Activated B cell treated with CpG ODN at 0.5 μM for 24 hours (primary cell): ENCODE data around the gene BASP1. TPM values are rescaled to one million over a fixed set of nuclear protein-coding genes. Genes with fewer than 3 reads are reported as not detected.

Source experiments
- ATAC-seq: fragments of 200-7000 bp; cut with Tn5 transposase; one replicate; pipeline ENCODE4 v1.10.0; 2021; ENCODE audit warnings: low read depth, mild to moderate bottlenecking, moderate library complexity
- CTCF ChIA-PET: fragments of 350-600 bp; sonication (Branson Sonifier 250); formaldehyde crosslinking; loops from one replicate; lab custom pipeline; 2021; ENCODE audit warnings: antibody characterized with exemption; lab: Charles Lee
- POLR2A ChIA-PET: fragments of 350-600 bp; sonication (Branson Sonifier 250); formaldehyde crosslinking; loops from one replicate; lab custom pipeline; 2021; ENCODE audit warnings: antibody characterized with exemption; lab: Charles Lee
- DNase-seq: peaks from one replicate; pipeline ENCODE4 v3.0.0; 2022
- H3K27ac Mint-ChIP-seq: one replicate; pipeline ENCODE4 v1.8.0; 2020; ENCODE audit warnings: mixed read lengths
- H3K27me3 Mint-ChIP-seq: one replicate; pipeline ENCODE4 v1.8.0; 2021; ENCODE audit warnings: mixed read lengths
- H3K36me3 Mint-ChIP-seq: one replicate; pipeline ENCODE4 v1.8.0; 2021; ENCODE audit warnings: low read depth, mixed read lengths
- H3K4me1 Mint-ChIP-seq: one replicate; pipeline ENCODE4 v1.8.0; 2021; ENCODE audit warnings: mixed read lengths
- H3K4me3 Mint-ChIP-seq: one replicate; pipeline ENCODE4 v1.8.0; 2020; ENCODE audit warnings: mild to moderate bottlenecking, mixed read lengths
- H3K9me3 Mint-ChIP-seq: one replicate; pipeline ENCODE4 v1.8.0; 2020; ENCODE audit warnings: mixed read lengths
- CTCF ChIP-seq: fragments of 200-600 bp; IDR thresholded peaks from one replicate; pipeline ENCODE4 v1.8.0; 2022; ENCODE audit warnings: antibody characterized with exemption, mild to moderate bottlenecking
- intact Hi-C: fragments of 100-400 bp; cut with micrococcal nuclease; formaldehyde crosslinking; loops from one replicate; pipeline ENCODE4 v1.15.1; 2024
- total RNA-seq: library from RNA; stranded (reverse); gene quantifications from 2 replicates; pipeline ENCODE4 v1.2.3, GENCODE V29; 2022

The BASP1 gene
- total RNA-seq, 1 donor from 2014 or later = 316 TPM

- intact Hi-C loops = no loop called here
- H3K36me3 Mint-ChIP-seq = no peaks in the 10 kb centered on the region
- H3K27ac Mint-ChIP-seq = no peak overlapping the region
- POLR2A ChIA-PET = no interaction called here
- no peak overlapping the region for H3K4me3 Mint-ChIP-seq
- DNase-seq (no peak), ATAC-seq (no peak)
- H3K4me1 Mint-ChIP-seq = peaks cover 9% of the 10 kb centered on the region
- CTCF ChIA-PET = no interaction called here
- peaks cover 5% of the 10 kb centered on the region for H3K9me3 Mint-ChIP-seq
- no peaks in the 10 kb centered on the region for H3K27me3 Mint-ChIP-seq
- TF ChIP-seq CTCF = no peak
Observed at GRCh38 chr5:17289681-17290539, 72.5 kb downstream of the BASP1 start.

DNA sequence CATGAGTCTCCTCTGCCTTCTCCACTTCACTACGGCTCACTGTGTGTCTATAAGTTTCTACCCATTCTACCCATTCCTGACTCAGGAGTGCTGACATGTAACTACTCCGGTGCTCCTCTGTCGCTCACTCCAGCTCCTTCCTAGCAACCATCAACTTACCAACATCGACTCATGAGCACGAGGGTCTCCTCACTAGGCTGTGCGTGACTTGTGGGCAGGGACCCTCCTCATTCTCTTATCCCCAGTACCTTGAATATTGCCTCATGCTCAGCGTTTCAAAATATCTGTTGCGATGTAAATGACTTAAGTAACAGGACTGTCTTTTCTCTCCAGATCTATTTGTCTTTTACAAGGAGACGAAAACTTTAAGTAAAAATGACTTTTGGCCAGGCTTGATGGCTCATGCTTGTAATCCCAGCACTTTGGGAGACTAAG lies 73.1 kb downstream of the BASP1 start:
- ATAC-seq (no peak), DNase-seq (no peak)
- no peak overlapping the region for H3K27ac Mint-ChIP-seq
- H3K4me3 Mint-ChIP-seq = no peak overlapping the region
- H3K4me1 Mint-ChIP-seq = peaks cover 6% of the 10 kb centered on the region
- CTCF ChIA-PET = no interaction called here
- peaks cover 5% of the 10 kb centered on the region for H3K9me3 Mint-ChIP-seq
- no peak for TF ChIP-seq CTCF
- no peaks in the 10 kb centered on the region for H3K36me3 Mint-ChIP-seq
- no peaks in the 10 kb centered on the region for H3K27me3 Mint-ChIP-seq
- intact Hi-C loops = no loop called here
- POLR2A ChIA-PET = no interaction called here

- Mint-ChIP-seq H3K9me3 (peaks cover 5% of the 10 kb centered on the region), H3K4me3 (no peak overlapping the region), H3K4me1 (peaks cover 6% of the 10 kb centered on the region), H3K36me3 (no peaks in the 10 kb centered on the region), H3K27ac (no peak overlapping the region), H3K27me3 (no peaks in the 10 kb centered on the region)
- ChIA-PET CTCF (no interaction called here), POLR2A (interaction anchor here (0.6 to 1.2 kb wide), 3 partner anchors 9 to 620 kb away, joined by 3 to 4 read pairs (median 3); no protein-coding TSS in a partner anchor)
- ATAC-seq (no peak), DNase-seq (no peak)
- TF ChIP-seq CTCF = no peak
- intact Hi-C loops = no loop called here
Observed at GRCh38 chr5:17292434-17293015, 75.1 kb downstream of the BASP1 start.

DNA sequence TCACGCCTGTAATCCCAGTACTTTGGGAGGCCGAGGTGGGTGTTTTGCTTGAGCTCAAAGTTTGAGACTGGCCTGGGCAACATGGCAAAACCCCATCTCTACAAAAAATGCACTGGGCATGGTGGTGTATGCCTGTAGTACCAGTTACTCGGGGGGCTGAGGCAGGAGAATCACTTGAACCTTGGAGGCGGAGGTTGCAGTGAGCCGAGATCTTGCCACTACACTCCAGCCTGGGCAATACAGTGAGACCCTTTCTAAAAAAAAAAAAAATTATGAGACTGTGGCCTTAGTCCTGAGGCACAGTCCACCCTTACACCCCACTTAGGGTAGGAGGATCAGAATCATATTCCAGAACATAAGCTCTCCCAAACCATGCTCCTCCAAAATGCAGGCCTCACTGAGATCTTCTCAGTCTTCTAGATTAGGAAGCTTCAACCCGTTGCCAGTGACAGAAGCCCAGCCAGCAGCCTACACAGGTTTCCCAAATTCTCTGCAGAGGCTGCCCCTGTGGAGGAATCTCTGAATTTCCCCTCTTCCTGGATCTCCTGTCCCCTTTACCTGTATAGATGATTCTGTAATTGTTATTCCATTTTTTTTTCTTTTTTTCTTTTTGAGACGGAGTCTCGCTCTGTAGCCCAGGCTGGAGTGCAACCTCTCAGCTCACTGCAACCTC lies 77.3 kb downstream of the BASP1 start:
- no peak overlapping the region for H3K4me3 Mint-ChIP-seq
- ChIA-PET POLR2A (interaction anchor here (0.6 to 1.5 kb wide), 3 partner anchors 12 to 21 kb away, joined by 3 to 4 read pairs (median 3); no protein-coding TSS in a partner anchor), CTCF (no interaction called here)
- no peak for TF ChIP-seq CTCF
- ATAC-seq = no peak
- H3K27me3 Mint-ChIP-seq = no peaks in the 10 kb centered on the region
- no peaks in the 10 kb centered on the region for H3K36me3 Mint-ChIP-seq
- intact Hi-C loops = no loop called here
- no peak overlapping the region for H3K27ac Mint-ChIP-seq
- peaks cover 6% of the 10 kb centered on the region for H3K4me1 Mint-ChIP-seq
- H3K9me3 Mint-ChIP-seq = no peaks in the 10 kb centered on the region
- no peak for DNase-seq

- no peak overlapping the region for H3K27ac Mint-ChIP-seq
- H3K4me1 Mint-ChIP-seq = peaks cover 6% of the 10 kb centered on the region
- H3K9me3 Mint-ChIP-seq = no peaks in the 10 kb centered on the region
- ATAC-seq (no peak), DNase-seq (no peak)
- ChIA-PET POLR2A (interaction anchor here (0.6 kb wide), 1 partner anchor 23 kb away, joined by 8 read pairs; no protein-coding TSS in a partner anchor), CTCF (no interaction called here)
- no peaks in the 10 kb centered on the region for H3K27me3 Mint-ChIP-seq
- no peaks in the 10 kb centered on the region for H3K36me3 Mint-ChIP-seq
- H3K4me3 Mint-ChIP-seq = no peak overlapping the region
- no peak for TF ChIP-seq CTCF
- intact Hi-C loops = no loop called here
Observed at GRCh38 chr5:17295671-17296070, 78.2 kb downstream of the BASP1 start.
